HT-29 (cell line): ENCODE measurements around the gene BCR. TPM values are rescaled to one million over a fixed set of nuclear protein-coding genes. Genes with fewer than 3 reads are reported as not detected.
A peak's percentile ranks its signal among the peaks of the same experiment; 100 is the strongest.

Experiments
- DNase-seq: peaks from one replicate; pipeline ENCODE4 v3.0.0-alpha.2; 2015; ENCODE audit warnings: low spot score
- total RNA-seq: library from RNA; depleted of rRNA; stranded (reverse); fragments of >200 nt; shearing (Covaris generic); gene quantifications from 2 replicates; pipeline ENCODE4 v1.2.3, GENCODE V29; 2014

BCR gene
- total RNA-seq, 1 experiment from 2014 or later = 69.1 TPM

DNA sequence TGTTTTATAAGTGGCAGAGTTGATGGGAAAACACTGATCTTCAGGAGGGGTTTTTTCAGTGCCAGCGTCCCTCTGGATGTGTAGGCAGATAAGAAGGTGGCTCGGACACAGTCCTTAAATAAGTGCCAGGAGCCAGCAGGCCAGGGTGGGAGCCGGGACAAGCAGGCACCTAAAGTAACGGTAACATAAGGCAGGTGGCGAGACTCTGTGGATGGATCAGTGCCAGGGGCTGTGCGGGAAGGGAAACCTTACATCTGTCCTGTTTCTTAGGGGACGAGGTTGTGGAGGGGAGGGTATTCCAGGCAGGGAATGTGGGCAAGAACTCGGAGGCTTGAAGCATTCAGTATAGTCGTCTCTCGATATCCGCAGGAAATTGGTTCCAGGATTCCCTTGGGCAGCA, 15.9 kb downstream of the BCR start:
- DNase-seq = no peak

DNA sequence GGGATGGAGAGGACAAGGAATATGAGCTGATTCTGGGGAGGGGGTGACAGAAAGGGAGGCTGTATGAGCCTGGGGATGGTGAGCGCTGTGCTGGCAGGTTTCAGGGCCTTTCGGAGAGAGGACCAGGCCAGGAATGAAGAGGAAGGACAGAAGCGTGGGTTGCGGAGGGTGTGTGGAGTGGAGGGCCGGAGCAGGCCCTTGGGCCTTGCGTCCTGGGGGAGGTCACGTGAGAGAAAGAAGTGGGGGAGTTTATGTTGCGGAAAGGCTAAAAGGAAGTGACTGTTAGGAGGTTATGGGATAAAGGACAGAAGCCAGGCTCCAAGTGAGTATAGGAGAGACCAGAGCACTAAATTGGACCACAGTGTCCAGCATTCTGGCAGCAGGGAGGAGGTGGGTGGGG, 17.5 kb downstream of the BCR start:
- no peak for DNase-seq

DNA sequence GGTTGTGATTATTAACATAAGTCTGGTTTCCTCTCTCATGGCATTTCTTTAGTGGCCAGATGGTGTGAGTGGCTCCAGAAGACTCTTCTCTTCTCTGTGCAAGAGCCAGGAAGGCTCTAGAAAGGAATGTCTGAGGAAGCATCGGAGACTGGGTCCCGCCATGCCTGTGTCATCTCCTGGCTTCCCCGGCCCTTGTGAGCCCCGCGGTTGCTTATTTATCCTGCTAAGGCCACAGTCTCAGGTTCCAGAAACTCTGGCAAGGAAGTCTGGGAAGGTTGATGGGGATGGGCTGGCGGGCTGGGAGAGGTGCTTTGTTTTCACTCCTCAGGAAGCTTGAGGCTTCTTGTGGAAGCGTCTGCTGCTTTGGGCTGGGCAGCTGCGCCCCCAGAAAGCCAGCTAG, 18.9 kb downstream of the BCR start:
- DNase-seq = no peak

DNA sequence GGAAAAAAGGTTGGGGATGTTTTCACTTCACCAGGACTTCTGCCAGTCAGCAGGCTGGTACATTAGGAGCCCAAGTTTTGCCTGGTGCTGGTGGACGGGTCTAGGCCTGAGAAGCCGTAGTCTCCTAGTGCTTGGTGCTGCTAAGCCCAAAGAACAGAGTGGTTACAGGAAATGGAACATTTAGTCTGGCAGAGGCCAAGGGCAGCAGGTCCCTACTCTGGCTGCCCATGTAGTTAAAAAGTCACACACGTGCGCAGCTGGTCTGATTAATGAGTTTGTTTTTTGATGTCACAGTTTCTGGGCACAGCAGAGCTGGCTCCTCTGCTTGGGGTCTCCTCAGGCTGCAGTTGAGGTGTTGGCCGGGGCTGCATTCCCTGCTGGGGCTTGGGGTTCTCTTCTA, 20.6 kb downstream of the BCR start:
- DNase-seq = no peak

DNA sequence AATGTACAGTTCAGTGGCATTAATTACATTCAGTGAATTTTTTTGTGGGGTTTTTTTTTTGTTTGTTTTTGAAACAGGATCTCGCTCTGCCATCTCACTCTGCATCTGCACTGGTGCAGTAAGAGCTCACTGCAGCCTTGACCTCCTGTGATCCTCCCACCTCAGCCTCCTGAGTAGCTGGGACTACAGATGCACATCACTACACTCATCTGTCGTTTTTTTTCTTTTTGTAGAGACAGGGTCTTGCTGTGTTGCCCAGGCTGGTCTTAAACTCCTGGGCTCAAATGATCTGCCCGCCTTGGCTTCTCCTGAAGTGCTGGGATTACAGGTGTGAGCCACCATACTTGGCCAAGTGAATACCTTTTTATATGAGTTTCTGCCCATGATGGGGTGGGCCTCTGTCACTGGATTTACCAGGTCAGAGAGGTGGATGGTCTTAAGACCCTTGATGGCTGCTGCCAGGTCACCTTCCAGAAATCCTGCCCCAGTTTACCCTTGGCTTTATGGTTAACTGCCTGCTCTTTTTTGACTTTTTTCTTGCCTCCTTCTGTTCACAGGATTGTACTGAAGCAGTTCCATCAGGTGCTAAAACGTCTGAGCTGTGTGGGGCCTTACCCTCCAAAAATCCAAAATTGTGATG, 22.6 kb downstream of the BCR start:
- no peak for DNase-seq

DNA sequence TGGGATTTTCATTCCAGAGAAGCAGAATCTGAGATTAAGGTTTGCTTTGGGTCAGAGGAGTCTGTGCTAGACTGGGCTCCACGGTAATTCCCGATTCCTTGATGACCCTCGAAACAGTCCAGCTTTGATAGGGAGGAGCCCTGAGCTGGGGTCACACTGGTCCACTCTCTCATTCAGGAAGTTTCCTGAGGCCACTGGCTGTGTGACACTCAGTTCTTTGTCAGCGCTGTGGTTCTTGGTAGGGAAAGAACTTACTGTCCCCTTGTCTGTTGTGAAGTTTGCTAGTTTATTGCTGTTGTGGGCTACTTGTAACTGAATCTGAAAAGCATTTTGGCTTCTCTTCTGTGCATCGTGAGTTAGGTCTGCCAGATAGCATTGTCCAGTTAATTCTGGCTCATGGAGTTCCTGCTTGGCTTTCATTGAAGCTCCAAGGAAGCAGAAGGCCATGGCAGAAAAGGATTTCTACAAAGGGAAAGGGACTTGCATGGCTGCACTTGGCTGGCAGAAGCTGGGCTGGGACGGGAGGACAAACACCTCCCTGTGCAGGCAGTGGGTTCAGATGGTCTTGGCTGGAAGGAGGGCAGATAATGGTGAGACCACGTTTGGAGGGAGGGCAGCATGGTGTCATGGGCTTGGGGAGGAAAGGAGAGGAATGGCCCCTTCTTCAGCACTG, 23.3 kb downstream of the BCR start:
- no peak for DNase-seq

DNA sequence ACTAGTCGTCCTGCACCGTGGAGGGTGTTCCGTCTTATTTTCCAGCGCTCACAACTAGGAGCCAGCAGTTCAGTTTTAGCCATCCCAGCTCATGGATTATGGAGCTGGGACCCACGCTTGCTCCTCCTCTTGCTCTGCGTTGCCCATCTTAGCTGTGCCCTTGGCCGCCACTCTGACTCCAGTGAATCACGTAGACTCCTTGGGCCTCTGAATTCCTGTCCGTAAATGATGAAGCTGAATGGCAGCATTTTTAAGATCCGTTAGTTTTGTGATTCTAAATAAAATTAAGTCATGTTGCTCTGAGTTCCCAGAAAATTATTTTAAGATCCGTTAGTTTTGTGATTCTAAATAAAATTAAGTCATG, 23.8 kb downstream of the BCR start:
- DNase-seq = no peak

DNA sequence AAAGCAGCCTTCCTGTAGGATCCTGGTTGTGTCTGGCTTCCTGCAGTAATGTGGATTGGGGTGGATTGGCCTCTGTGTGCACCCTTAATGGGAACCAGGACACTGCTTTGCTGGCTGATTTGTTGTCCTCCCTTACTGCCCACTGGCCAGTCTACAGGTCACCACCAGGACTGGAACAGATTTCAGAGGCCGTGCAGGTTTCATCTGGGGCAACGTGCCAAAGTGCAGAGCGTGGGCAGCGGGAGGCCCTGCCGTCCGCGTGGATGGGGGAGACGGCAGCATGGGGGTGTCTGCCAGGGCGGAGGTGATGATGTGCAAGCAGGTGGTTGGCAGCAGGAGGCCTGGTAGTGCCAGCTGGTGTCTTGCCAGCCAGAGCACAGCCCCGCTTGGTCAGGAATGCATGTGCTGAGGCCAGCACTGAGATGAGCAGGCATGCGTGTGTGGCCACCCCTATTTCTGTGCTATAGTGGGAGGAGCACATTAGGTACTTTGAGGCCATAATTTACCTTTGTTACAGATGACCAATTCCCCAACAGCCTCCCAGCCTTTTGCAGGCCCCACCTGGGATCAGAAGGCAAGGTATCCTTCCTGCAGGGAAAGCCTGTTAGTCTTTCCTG, 24.3 kb downstream of the BCR start:
- DNase-seq = peak; percentile 19

DNA sequence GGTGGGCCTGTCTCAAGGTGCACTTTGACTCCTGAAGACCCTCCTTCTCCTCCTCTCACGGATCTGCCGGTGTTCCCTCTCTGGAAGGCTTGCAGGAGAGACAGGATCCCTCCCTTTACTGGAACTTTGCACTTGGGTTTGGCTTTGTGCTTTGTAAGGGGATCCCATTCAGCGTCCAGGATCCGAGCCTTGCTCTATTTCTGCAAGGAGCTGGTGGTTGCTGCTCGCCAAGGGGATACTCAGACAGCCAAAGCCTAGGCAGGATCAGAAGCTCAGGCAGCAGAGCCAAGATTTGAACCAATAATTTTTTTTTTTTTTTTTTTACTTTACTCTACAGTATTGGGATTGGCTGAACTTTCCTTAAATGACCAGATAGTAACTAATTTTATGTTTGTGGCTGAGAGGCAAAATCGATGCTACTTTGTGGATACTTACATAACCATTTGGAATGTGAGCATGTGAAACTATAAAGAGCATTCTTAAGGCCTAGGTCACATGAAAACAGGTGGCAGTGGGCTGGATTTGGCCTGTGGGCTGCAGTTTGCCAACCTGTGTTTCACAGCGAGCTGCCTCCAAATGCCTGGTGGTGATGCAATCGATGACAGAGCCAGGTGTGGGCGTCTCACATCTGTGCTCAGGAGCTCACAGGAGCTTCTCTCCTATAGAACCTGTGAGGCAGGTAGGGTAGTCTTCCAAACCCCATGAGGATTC, 25.2 kb downstream of the BCR start:
- DNase-seq = no peak

DNA sequence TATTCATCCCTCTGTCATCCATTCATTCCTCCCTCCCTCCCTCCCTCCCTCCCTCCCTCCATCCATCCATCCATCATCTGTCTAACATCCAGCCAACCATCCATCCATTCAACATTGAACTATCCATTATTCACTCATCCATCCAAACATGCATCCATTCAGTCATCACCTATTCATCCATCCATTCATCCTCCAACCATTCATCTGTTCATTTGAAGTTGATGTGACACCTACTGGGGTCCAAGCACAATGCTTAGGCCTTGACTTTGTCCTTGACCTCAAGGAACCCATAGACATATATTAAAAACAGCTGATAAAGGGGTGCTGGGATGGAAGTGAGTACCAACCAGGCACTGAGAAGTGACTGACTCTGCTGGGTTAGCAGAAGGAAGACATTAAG, 26.6 kb downstream of the BCR start:
- DNase-seq = no peak

DNA sequence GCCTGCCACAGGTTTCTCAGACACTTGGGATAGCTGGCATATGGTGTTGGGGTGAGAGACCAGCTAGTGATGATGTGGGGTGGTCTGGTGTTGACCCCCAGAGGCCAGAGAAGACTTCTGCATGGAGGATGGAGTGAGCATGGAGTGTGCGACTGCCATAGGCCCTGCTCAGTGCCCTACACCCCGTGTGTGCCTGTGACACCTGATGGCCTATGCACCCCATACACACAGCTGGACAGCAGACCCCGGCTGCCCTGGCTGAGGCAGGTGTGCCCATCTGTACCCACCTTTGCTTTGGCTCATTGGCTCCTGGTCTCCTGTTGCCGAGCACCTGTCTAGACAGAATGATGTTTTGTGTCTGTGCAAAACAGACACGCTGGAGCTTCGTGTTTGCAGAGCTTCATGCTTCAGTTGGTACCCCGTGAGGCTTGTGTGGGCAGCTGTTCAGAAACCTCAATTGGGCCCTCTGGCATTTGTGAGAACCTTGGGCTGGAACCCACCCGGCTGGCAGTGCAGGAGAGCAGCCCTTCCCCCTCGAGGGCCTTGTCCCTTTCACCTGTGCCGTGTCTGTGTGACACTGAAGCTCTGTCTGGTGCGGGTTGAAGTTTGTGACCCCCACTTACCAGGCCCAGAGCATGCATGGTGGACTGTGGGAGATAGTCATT, 27.6 kb downstream of the BCR start:
- no peak for DNase-seq

DNA sequence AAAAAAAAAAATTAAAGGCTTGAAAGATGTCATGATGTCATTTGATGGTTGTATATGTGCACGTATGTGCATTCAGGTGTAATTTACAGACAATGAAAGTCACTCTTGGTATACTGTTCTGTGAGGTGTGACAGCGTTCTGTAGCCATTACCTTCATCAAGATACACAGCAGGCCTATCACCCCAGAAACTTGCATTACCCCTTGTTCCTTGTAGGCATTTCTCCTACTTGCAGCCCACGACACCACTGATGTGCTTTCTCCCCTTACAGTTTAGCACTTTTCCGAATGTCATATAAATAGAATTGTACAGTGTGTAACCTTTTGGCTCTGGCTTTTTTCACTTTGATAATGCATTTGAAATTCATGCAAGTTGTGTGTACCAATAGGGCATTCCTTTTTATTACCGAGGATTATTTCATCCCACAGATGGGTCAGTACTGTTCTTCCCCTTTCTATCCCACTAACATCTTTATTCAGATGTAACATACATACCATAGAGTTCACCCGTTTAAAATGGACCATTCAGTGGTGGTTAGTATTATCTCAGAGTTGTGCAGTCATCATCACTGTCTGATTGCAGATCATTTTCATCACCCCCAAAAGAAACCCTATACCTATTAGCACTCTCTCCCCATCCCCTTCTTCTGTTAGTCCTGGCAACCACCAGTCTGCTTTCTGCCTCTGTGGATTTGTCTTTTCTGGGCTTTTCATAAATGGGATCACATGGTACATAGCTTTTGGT, 30.3 kb downstream of the BCR start:
- DNase-seq = no peak

DNA sequence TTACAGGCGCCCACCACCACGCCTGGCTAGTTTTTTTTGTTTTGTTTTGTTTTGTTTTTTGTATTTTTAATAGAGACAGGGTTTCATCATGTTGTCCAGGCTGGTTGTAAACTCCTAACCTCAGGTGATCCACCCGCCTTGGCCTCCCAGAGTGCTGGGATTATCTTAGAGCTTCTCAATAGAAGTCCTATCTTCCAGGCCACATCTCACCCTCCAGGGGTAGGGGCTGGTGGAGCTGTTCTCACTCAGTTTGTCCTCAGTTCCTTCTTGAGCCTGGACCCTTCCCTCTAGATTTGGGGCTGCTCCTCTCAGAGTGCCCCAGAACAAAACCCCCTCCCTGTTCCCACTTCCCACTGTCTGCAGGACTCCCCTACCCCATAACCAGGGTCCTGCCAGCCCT, 31.3 kb downstream of the BCR start:
- no peak for DNase-seq

DNA sequence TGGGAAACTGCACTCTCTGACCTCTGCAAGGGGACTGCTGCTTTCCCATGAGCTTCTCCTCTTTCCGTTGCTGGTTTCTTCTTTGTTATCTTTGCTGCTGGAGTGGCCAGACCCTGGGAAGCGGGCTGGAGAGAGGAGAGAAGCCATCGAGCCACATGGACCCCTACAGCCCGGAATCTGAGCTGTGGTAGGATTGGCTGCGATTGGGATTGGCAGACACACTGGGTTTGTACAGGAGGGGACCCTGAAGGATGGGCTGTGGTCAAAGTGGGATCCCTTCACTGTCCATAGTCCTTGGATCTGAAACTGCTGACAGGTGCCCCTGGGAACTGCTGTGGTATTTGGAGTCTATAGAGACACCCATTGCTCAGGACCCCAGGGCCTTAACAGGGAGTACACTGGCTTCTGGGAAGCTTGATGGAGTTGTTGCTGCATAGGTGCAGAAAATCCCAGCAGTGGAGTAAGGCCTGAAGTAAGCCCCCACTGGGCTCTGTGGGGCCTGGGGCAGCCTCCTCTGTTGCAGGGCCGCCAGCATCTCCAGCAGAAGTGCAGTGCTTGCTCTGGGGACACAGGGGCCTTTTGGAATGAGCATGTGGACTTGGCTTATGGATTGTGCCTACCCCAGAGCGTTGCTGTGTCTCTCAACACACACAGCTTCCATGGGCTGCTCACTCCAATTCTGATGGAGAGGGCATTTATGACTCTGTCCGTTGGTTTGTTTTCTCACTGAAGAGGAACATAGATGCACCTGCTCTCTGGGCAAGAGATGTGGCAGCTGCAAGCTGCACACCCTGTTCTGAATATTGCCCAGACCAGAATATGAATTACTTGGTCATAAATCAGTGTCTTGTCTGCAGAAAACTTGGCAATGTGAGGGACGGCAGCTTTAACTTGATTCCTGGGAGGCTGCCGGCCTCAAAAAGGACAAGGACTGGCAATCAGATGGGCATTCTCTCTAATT, 32.0 kb downstream of the BCR start:
- DNase-seq = no peak

DNA sequence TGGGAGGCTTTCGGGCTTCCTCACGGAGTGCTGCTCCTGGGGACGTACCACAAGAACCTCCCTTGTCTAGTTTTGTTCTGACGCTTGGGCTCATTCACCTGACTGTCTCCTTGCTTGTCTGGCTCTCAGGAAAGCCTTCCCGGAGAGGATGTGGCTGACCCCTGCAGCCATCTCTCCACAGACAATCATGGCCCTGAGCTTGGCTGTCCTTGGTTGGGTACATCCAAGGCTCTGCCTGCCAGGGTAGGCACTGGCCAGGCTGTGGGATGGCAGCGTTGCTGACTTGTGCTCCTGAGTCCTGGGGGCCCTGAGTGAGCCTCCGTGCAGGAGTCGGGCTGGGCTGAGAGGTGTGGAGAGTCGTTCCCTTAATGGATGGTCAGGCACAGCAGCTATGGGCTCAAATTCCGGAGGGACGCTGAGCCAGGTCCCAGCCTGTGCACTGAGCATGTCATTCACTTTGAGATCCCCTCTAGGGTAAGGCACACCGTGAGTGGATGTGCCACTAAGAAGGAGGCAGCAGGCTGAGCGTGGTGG, 32.8 kb downstream of the BCR start:
- DNase-seq = no peak

DNA sequence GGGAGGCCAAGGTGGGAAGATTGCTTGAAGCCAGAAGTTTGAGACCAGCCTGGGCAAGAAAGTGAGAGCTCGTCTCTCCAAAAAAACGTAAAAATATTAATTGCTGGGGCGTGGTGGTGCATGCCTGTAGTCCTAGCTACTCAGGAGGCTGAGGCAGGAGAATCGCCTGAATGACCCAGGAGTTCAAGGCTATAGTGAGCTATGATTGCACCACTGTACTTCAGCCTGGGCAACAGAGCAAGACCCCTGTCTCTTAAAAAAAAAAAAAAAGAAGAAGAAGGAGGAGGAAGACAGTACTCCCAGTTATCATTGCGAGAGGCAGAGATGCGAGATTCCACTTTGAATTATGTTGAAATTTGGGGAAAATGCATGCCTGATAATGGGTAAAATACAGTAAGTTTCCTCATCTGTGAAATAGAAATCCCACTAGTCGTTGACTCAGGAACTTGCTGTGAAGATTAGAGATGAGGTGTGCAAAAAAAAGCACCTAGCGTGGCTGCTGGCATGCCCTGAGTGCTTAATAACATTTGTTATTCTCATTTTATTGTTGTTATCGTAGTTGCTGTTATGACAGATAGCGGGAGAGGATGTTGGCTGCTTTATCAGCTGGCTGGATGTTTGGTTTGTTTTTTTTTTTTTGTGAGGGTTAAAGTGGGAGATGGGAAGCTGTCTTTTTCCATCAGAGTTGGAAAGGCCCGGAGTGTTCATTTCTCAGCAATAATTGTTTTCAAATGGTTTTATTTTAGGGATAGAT, 33.4 kb downstream of the BCR start:
- no peak for DNase-seq

DNA sequence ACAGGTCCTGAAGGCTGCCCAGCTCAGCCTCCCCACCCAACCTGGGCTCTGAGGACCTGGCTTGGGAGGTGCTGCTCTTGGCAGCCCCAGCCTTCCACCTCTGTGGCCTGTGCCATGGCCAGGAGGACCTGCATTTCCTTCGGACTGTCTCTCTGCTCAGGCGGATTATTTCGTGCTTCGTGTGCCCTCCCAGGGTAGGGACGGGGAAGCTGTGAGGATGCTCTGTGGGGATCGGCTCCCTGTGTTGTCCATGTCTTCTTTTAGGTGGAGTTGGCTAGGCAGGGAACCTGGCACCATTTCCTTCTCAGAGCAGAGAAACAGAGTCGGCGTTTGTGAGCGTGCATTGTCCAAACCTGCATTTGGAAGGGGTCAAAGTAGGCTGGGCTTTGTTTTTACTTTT, 34.1 kb downstream of the BCR start:
- no peak for DNase-seq

DNA sequence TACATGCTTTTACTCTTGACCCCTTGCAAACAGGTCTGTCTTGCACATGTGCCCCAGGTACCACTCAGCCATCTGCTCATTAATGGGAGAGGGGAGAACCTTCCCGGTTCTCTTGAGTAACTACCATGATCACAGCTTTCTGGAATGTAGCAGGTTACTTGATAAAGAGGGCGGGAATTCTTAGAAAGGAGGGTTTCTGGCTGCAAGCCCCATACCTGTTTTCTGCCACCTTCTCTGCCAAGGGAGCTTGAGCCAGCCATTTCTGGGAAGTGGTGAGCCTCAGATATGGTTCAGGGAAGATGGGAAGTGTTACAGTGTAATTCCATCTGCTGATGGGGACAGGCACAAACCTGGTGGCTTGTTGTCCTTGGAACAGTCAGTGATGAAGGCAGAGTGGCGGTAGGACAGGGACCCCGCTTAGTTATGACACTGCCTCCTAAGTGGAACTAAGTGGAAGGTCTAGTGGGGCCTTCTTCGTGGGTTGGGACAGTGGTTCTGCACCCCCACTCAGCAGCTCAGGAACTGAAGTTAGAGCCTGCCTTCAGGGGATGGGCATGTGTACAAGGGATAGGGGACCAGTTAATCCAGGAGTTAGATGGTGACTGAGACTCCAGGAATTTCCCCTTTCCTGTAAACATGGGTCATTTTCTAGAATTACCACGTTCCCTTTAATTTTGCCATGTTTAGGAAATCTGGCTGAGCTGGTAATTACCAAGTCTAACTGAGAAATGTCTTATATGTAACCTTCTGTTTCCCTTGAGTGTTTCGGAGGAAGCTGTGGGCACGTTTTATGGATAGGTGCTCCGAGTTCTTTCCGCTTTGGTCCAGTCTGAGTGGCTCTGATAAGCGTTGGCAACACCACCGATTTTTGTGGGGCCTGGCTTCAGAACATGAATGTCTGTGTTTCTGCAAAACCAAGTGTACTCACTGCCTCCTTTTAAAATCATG, 35.3 kb downstream of the BCR start:
- DNase-seq = no peak
